Measurements from ENCODE around the gene RASAL2. TPM values are rescaled to one million over a fixed set of nuclear protein-coding genes. Genes with fewer than 3 reads are reported as not detected.

Gene RASAL2
- polyA plus RNA-seq, 1 experiment: 21.4 TPM

GRCh38 chr1:178169649-178170048 is 75.7 kb downstream of the RASAL2 start:
- Histone ChIP-seq H3K9me3 (ENCODE audit: control insufficient read depth, insufficient read depth, low read length) (no peaks in the 10 kb centered on the region), H3K27ac (ENCODE audit: low read depth, low read length) (no peak overlapping the region), H3K27me3 (ENCODE audit: control insufficient read depth, insufficient read depth, low read length) (no peaks in the 10 kb centered on the region), H3K4me3 (ENCODE audit: low read depth, low read length) (no peak overlapping the region)
- TF ChIP-seq, protein P1, sequence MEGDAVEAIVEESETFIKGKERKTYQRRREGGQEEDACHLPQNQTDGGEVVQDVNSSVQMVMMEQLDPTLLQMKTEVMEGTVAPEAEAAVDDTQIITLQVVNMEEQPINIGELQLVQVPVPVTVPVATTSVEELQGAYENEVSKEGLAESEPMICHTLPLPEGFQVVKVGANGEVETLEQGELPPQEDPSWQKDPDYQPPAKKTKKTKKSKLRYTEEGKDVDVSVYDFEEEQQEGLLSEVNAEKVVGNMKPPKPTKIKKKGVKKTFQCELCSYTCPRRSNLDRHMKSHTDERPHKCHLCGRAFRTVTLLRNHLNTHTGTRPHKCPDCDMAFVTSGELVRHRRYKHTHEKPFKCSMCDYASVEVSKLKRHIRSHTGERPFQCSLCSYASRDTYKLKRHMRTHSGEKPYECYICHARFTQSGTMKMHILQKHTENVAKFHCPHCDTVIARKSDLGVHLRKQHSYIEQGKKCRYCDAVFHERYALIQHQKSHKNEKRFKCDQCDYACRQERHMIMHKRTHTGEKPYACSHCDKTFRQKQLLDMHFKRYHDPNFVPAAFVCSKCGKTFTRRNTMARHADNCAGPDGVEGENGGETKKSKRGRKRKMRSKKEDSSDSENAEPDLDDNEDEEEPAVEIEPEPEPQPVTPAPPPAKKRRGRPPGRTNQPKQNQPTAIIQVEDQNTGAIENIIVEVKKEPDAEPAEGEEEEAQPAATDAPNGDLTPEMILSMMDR (IDR thresholded peaks at IDR 0.05; ENCODE audit: low read depth, low read length): no peak
- DNase-seq (ENCODE audit: low read depth, low spot score): no peak
- POLR2A ChIA-PET: no interaction called here
- CTCF ChIA-PET: no interaction called here

DNA sequence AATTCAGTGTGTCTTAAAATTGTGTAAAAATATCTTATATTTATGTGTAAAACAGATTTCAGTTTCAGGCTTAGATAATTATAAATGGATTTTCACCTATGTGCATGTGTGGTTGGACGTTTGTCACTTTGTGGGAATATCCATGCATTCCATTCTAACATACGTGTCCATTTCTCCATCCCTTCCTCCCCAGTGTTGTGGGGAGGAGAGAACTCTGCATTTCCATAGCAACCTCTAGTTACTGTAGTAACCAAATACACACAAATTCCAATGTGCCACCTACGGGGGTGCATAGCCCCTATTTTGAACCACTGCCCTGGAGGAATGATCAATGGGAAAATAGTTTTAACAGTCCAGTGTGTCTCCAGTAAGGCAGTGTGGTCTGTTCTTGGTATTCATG is 79.0 kb downstream of the RASAL2 start:
- Histone ChIP-seq H3K27me3 (ENCODE audit: control insufficient read depth, insufficient read depth, low read length) (no peaks in the 10 kb centered on the region), H3K4me3 (ENCODE audit: low read depth, low read length) (no peak overlapping the region), H3K9me3 (ENCODE audit: control insufficient read depth, insufficient read depth, low read length) (no peaks in the 10 kb centered on the region), H3K27ac (ENCODE audit: low read depth, low read length) (no peak overlapping the region)
- CTCF ChIA-PET: interaction anchor here (1.6 kb wide), 1 partner anchor 141 kb away, joined by 10 read pairs; no protein-coding TSS in a partner anchor
- POLR2A ChIA-PET: no interaction called here
- DNase-seq (ENCODE audit: low read depth, low spot score): no peak
- TF ChIP-seq, protein P1 (IDR thresholded peaks at IDR 0.05; ENCODE audit: low read depth, low read length): no peak

DNA sequence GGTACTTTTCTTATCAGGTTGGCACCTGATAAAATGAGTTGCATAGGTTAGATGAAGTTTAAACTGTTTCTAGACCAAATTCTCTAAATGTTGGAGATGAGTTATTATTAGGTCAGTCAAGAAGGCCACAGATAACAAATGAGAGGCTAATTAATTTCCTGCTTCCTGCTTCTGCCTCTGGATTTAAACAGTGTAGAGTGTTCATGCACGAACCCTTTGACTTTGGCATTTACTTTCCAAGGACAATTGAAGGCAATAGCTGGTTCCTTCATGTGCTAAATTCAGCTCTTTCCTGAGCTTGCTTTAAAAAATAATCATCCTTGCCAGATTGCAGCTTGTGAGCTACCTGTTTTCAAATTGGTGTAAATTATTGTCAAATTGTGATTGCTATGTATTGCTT is 80.6 kb downstream of the RASAL2 start:
- Histone ChIP-seq H3K27ac (ENCODE audit: low read depth, low read length) (no peak overlapping the region), H3K4me3 (ENCODE audit: low read depth, low read length) (no peak overlapping the region), H3K9me3 (ENCODE audit: control insufficient read depth, insufficient read depth, low read length) (no peaks in the 10 kb centered on the region), H3K27me3 (ENCODE audit: control insufficient read depth, insufficient read depth, low read length) (no peaks in the 10 kb centered on the region)
- no peak for DNase-seq (ENCODE audit: low read depth, low spot score)
- TF ChIP-seq, protein P1 (IDR thresholded peaks at IDR 0.05; ENCODE audit: low read depth, low read length): no peak
- ChIA-PET CTCF (interaction anchor here (1.6 kb wide), 1 partner anchor 143 kb away, joined by 10 read pairs; no protein-coding TSS in a partner anchor), POLR2A (no interaction called here)

DNA sequence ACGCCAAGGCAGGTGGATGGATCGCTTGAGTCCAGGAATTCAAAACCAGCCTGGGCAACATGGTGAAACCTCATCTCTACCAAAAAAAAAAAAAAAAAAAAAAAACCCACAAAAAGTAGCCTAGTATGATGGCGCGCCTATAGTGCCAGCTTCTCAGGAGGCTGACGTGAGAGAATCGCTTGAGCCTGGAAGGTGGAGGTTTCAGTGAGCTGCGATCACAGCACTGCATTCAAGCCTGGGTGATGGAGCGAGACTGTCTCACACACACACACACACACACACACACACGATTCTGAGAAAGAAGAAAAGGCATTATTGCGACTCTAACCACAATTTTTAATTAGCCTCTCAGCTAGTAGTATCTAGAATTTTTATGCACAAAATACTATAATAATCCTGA is 86.5 kb downstream of the RASAL2 start:
- ChIA-PET CTCF (interaction anchor here (1.3 kb wide), 1 partner anchor 15 kb away, joined by 5 read pairs; no protein-coding TSS in a partner anchor), POLR2A (interaction anchor here (0.6 kb wide), 1 partner anchor 46 kb away, joined by 5 read pairs; no protein-coding TSS in a partner anchor)
- no peak overlapping the region for H3K27ac ChIP-seq (ENCODE audit: low read depth, low read length)
- H3K4me3 ChIP-seq (ENCODE audit: low read depth, low read length): no peak overlapping the region
- no peak for DNase-seq (ENCODE audit: low read depth, low spot score)
- H3K27me3 ChIP-seq (ENCODE audit: control insufficient read depth, insufficient read depth, low read length): no peaks in the 10 kb centered on the region
- H3K9me3 ChIP-seq (ENCODE audit: control insufficient read depth, insufficient read depth, low read length): no peaks in the 10 kb centered on the region
- TF ChIP-seq, protein P1 (IDR thresholded peaks at IDR 0.05; ENCODE audit: low read depth, low read length): no peak

- no peak overlapping the region for H3K4me3 ChIP-seq (ENCODE audit: low read depth, low read length)
- TF ChIP-seq, protein P1 (IDR thresholded peaks at IDR 0.05; ENCODE audit: low read depth, low read length): no peak
- no peaks in the 10 kb centered on the region for H3K27me3 ChIP-seq (ENCODE audit: control insufficient read depth, insufficient read depth, low read length)
- H3K9me3 ChIP-seq (ENCODE audit: control insufficient read depth, insufficient read depth, low read length): no peaks in the 10 kb centered on the region
- CTCF ChIA-PET: no interaction called here
- POLR2A ChIA-PET: no interaction called here
- no peak overlapping the region for H3K27ac ChIP-seq (ENCODE audit: low read depth, low read length)
- DNase-seq (ENCODE audit: low read depth, low spot score): no peak
These were observed 89.9 kb downstream of the RASAL2 start for GRCh38 chr1:178183796-178184195.

All from AG04450 (cell line).